Measurements from ENCODE around the gene ECSCR. TPM values are rescaled to one million over a fixed set of nuclear protein-coding genes. Genes with fewer than 3 reads are reported as not detected.

Gene ECSCR
- total and polyA plus RNA-seq, 2 donors (not counting 3 experiments of a cell fraction or from before 2014, with no cell fraction given) = 365 to 1,085 TPM

DNA sequence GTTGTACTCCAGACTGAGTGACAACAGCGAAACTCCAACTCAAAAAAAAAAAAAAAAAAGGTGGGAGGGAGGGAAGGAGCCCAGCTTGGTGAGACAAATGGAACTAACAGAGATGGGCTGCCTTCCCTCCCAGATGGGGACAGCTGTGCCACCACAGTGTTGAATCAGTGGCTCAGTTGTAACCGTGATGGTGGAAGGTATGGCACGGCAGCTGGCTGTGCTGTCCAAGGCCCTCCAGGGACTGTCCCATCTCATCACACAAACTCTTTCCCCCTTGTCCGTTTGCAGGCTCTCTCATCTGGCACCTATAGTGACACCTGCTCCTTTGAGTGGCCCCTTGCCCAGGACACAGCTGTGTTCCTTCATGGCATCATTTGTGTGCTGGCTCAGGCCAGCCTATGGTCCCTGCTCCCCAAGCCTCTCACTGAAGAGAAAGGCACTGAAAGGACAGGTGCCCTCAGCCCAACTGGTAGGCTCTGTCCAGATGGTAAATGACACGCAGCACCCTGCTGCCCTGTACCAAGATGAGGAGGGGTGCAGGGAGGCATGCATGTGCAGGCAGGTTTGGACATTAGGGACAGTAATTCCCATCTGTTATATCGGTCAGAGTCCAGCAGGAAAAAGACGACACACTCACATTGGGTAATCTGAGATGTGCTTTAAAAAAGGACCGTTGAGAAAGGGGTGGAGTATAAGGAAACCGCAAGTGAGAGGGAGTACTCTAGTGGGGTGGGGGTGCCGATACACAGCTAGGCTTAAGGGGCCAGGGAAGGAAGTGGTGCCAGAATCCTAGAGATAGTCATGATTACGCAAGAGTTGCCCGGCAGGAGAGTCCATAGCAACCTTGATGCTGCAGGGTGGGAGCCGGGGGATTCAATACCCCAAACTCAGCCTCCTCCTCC, 12.6 kb upstream of the ECSCR start:
- TF ChIP-seq GATA2 (IDR thresholded peaks at IDR 0.05; ENCODE audit: insufficient read depth, insufficient read length, low read depth, low read length) (no peak), JUN (IDR thresholded peaks at IDR 0.05; ENCODE audit: borderline replicate concordance, insufficient read depth, insufficient read length, low read depth) (no peak)
- no peak overlapping the region for H3K27ac ChIP-seq (ENCODE audit: insufficient read depth, low read depth, low read length)
- H3K4me1 ChIP-seq (ENCODE audit: control insufficient read depth, extremely low read depth, insufficient read depth, low read length) = peaks cover 18% of the 10 kb centered on the region
- FAIRE-seq = no peak
- H2AFZ ChIP-seq (ENCODE audit: low read depth, low read length) = no peak overlapping the region
- H3K79me2 ChIP-seq (ENCODE audit: control insufficient read depth, insufficient read depth, low read length) = no peaks in the 10 kb centered on the region
- H3K4me2 ChIP-seq (ENCODE audit: insufficient read depth, low read length) = no peak overlapping the region
- ChIA-PET CTCF (interaction anchor here (1.8 to 2.0 kb wide), 2 partner anchors 37 to 38 kb away, joined by 6 to 16 read pairs; no protein-coding TSS in a partner anchor), POLR2A (interaction anchor here (0.7 kb wide), 1 partner anchor 23 kb away, joined by 4 read pairs; no protein-coding TSS in a partner anchor)
- no TSS peak for BruUV-seq (replicated peaks)
- H3K4me3 ChIP-seq (replicated peaks in 1 of 3; ENCODE audit: insufficient read depth in 1 of 3, low read depth in 1 of 3, low read length in 3 of 3) = no peak overlapping the region
- no peaks in the 10 kb centered on the region for H3K9me3 ChIP-seq (replicated peaks; ENCODE audit: control insufficient read depth, insufficient read depth, low read length)
- H3K36me3 ChIP-seq (ENCODE audit: control insufficient read depth in 2 of 2, extremely low read depth in 1 of 2, insufficient read depth in 2 of 2, low read length in 2 of 2) = peaks cover 4 to 26% of the 10 kb centered on the region in 2 experiments
- dilution Hi-C loops (cut with MboI; ENCODE audit: extremely low pct_ligation_motif_present, low sequenced_read_pairs) = no loop called here
- H3K9ac ChIP-seq (replicated peaks; ENCODE audit: extremely low read depth, insufficient read depth, low read length) = no peak overlapping the region
- no peak for DNase-seq (ENCODE audit: low read depth, low spot score)
- no peaks in the 10 kb centered on the region for H4K20me1 ChIP-seq (replicated peaks; ENCODE audit: control insufficient read depth, extremely low read depth, insufficient read depth, low read length)
- no peaks in the 10 kb centered on the region for H3K27me3 ChIP-seq (ENCODE audit: control insufficient read depth in 2 of 2, insufficient read depth in 2 of 2, low read length in 2 of 2)
- no peaks in the 10 kb centered on the region for H3K9me1 ChIP-seq (replicated peaks; ENCODE audit: control insufficient read depth, extremely low read depth, insufficient read depth, low read length)
- intact Hi-C loops (cut with micrococcal nuclease) = no loop called here

DNA sequence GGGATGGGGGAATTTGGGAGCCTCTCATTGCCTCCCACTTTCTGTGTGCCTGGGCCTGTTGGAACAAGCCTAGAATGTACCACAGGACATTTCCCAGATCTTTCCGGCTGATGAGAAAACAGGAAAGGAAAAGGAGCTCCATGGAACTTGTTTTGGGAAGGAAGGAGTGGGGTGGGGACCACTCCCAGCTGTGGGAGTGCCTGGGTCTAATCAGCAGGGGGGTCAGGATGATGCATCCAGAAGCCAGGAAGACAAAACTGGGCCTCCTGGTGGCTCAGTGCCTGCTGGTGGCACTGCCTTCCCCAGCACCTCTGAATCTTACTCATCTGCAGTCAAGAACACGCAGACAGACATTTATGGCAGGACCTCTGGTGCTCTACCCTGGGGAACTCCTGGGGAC, 11.0 kb upstream of the ECSCR start:
- no peaks in the 10 kb centered on the region for H3K9me1 ChIP-seq (replicated peaks; ENCODE audit: control insufficient read depth, extremely low read depth, insufficient read depth, low read length)
- CTCF ChIA-PET = interaction anchor here (0.9 to 2.2 kb wide), 11 partner anchors 9 to 43 kb away, joined by 3 to 16 read pairs (median 5); partner anchors contain the start of genes ECSCR and STING1
- peak overlapping the region; percentile 10 for H3K9ac ChIP-seq (replicated peaks; ENCODE audit: extremely low read depth, insufficient read depth, low read length)
- DNase-seq (ENCODE audit: low read depth, low spot score) (peak; percentile 64), FAIRE-seq (no peak)
- no peaks in the 10 kb centered on the region for H4K20me1 ChIP-seq (replicated peaks; ENCODE audit: control insufficient read depth, extremely low read depth, insufficient read depth, low read length)
- H3K4me1 ChIP-seq (ENCODE audit: control insufficient read depth, extremely low read depth, insufficient read depth, low read length) = peaks cover 18% of the 10 kb centered on the region
- BruUV-seq (replicated peaks) = no TSS peak
- TF ChIP-seq POLR2A (IDR thresholded peaks at IDR 0.05; ENCODE audit: low read depth, low read length) = no peak
- TF ChIP-seq, protein P1, sequence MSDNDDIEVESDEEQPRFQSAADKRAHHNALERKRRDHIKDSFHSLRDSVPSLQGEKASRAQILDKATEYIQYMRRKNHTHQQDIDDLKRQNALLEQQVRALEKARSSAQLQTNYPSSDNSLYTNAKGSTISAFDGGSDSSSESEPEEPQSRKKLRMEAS (IDR thresholded peaks at IDR 0.05; ENCODE audit: insufficient read depth, insufficient read length) = no peak
- no peak for TF ChIP-seq JUN (IDR thresholded peaks at IDR 0.05; ENCODE audit: borderline replicate concordance, insufficient read depth, insufficient read length, low read depth)
- no peak for TF ChIP-seq EZH2 (IDR thresholded peaks at IDR 0.05; ENCODE audit: borderline replicate concordance, low read depth, low read length, severe bottlenecking)
- TF ChIP-seq FOS (IDR thresholded peaks at IDR 0.05; ENCODE audit: borderline replicate concordance, insufficient read depth, low read length) = peak; percentile 67
- peak; percentile 14 to 23 for TF ChIP-seq CTCF (IDR thresholded peaks at IDR 0.05; ENCODE audit: extremely low read depth in 1 of 2, insufficient read depth in 1 of 2, low read depth in 1 of 2, low read length in 2 of 2)
- TF ChIP-seq POLR2AphosphoS5 (IDR thresholded peaks at IDR 0.05; ENCODE audit: insufficient read depth, low read depth, low read length) = no peak
- peak; percentile 48 for TF ChIP-seq GATA2 (IDR thresholded peaks at IDR 0.05; ENCODE audit: insufficient read depth, insufficient read length, low read depth, low read length)
- TF ChIP-seq MYC (IDR thresholded peaks at IDR 0.05; ENCODE audit: low read depth, low read length) = no peak
- H3K27ac ChIP-seq (ENCODE audit: insufficient read depth, low read depth, low read length) = peak overlapping the region; percentile 79
- POLR2A ChIA-PET = interaction anchor here (0.6 to 1.8 kb wide), 6 partner anchors 8 to 35 kb away, joined by 3 to 15 read pairs (median 8); partner anchors contain the start of gene ECSCR
- no peaks in the 10 kb centered on the region for H3K9me3 ChIP-seq (replicated peaks; ENCODE audit: control insufficient read depth, insufficient read depth, low read length)
- intact Hi-C loops (cut with micrococcal nuclease) (loop anchor here (1.0 to 2.0 kb wide), 3 partner anchors 9 to 15 kb away; partner anchors contain the start of genes ECSCR and STING1), dilution Hi-C loops (cut with MboI; ENCODE audit: extremely low pct_ligation_motif_present, low sequenced_read_pairs) (no loop called here)
- no peaks in the 10 kb centered on the region for H3K79me2 ChIP-seq (ENCODE audit: control insufficient read depth, insufficient read depth, low read length)
- H3K36me3 ChIP-seq (ENCODE audit: control insufficient read depth in 2 of 2, extremely low read depth in 1 of 2, insufficient read depth in 2 of 2, low read length in 2 of 2) = peaks cover 4 to 26% of the 10 kb centered on the region in 2 experiments
- H3K27me3 ChIP-seq (ENCODE audit: control insufficient read depth in 2 of 2, insufficient read depth in 2 of 2, low read length in 2 of 2) = no peaks in the 10 kb centered on the region
- no peak overlapping the region for H3K4me3 ChIP-seq (replicated peaks in 1 of 3; ENCODE audit: insufficient read depth in 1 of 3, low read depth in 1 of 3, low read length in 3 of 3)
- no peak overlapping the region for H3K4me2 ChIP-seq (ENCODE audit: insufficient read depth, low read length)
- H2AFZ ChIP-seq (ENCODE audit: low read depth, low read length) = peak overlapping the region; percentile 21
